ENCODE data around the gene LY6G5C. TPM values are rescaled to one million over a fixed set of nuclear protein-coding genes. Genes with fewer than 3 reads are reported as not detected.

Gene LY6G5C
- total RNA-seq, 4 donors from 2014 or later = 0.54 to 7.9 (median 0.83) TPM; not detected in 1

DNA sequence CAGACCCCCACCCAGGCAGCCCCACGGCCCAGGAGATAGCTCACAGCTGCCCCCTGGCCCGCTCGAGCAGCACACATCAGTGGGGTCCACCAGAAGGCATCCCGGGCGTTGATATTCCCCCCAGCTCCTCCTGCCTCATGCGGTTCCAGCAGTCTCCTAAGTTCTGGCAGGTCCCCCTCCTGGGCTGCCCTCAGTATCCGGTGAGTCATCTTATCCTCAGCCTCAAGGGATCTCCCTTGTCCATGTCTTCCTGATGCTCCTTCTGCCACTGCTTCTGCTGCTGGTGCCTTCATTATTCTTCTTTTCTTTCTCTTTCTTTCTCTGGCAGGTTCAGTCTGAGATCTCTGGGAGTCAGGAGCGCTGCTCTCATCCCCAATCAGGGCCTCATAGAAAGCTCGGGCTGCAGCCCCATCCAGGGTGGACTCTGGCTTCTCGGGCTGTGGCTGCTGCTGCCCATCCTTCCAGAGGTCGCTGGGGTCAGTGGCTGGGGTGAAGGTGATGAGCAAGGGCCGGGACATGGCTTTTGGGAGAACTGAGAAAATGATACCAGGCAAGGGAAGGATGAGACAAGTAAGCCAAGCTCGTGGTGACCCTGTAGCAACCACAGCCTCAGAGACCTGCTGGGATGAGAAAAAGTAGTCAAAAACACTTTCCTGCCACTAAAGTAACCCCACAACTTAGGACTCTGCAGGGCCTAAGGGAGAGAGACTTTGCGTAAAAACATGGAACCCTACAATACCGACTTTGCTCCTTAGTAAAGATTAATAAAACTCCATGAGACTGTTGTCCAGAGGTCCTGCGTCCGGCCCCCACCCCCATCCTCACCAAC lies 16.7 kb downstream of the LY6G5C start:
- peak overlapping the region; percentile 31 to 86 (median 52) for H3K4me3 ChIP-seq (replicated peaks in 1 of 3)
- H3K4me1 ChIP-seq = peaks cover 35 to 37% of the 10 kb centered on the region in 2 donors
- no peaks in the 10 kb centered on the region for H3K9me3 ChIP-seq
- H3K27me3 ChIP-seq = no peaks in the 10 kb centered on the region
- peaks cover 22 to 29% of the 10 kb centered on the region in 2 donors for H3K36me3 ChIP-seq
- DNase-seq = peak; percentile 8 to 18
- H3K27ac ChIP-seq = peak overlapping the region; percentile 66 to 92 (median 91)
- intact Hi-C loops (cut with DNase I) = no loop called here
- WGBS, 2 donors = 22 to 27% methylated on average over 17 of the region's 17 CpGs
- TF ChIP-seq, protein P1, sequence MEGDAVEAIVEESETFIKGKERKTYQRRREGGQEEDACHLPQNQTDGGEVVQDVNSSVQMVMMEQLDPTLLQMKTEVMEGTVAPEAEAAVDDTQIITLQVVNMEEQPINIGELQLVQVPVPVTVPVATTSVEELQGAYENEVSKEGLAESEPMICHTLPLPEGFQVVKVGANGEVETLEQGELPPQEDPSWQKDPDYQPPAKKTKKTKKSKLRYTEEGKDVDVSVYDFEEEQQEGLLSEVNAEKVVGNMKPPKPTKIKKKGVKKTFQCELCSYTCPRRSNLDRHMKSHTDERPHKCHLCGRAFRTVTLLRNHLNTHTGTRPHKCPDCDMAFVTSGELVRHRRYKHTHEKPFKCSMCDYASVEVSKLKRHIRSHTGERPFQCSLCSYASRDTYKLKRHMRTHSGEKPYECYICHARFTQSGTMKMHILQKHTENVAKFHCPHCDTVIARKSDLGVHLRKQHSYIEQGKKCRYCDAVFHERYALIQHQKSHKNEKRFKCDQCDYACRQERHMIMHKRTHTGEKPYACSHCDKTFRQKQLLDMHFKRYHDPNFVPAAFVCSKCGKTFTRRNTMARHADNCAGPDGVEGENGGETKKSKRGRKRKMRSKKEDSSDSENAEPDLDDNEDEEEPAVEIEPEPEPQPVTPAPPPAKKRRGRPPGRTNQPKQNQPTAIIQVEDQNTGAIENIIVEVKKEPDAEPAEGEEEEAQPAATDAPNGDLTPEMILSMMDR (IDR thresholded peaks at IDR 0.05) = no peak
- no peak for TF ChIP-seq POLR2A (IDR thresholded peaks at IDR 0.05)

DNA sequence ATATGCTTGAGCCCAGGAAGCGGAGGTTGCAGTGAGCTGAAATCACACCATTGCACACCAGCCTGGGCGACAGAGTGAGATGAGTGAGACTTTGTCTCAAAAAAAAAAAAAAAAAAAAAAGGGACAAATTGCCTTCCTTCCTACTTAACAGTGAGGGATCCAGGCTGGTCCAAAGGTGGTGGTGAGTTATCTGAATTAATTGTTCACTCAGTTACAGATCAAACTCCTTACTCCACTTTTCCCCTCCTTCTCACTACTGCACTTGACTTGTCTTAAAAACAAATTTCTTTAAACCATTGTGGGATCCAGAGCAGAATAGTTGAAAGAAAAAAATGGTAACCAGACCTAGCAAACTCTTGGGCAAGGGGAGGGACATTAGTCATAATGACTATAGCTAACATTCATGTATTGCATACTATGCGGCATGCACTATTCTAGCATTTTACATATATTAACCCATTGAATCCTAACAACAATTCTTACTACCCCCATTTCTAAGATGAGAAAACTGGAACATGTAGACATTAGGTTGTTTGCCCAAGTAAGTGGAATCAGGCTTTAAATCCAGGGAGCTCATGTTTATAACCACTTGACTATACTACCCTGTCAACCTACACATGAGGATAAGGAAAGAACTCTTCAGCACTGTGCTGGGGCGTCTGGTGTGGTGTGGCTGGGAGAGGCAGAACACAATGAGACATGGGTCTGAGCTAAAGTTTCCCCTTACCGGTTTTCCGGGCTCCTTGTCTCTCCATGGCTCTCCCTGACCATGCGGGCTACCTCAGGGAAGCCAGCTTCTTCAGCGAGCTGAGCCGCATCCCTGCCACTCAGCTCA lies 17.5 kb downstream of the LY6G5C start:
- Histone ChIP-seq H3K4me3 (replicated peaks in 1 of 3) (peak overlapping the region in 1 of 3 donors; percentile 86), H3K9me3 (no peaks in the 10 kb centered on the region), H3K36me3 (peaks cover 14 to 21% of the 10 kb centered on the region in 2 donors), H3K4me1 (peaks cover 43 to 46% of the 10 kb centered on the region in 2 donors), H3K27ac (peak overlapping the region; percentile 66 to 92 (median 91)), H3K27me3 (no peaks in the 10 kb centered on the region)
- WGBS, 2 donors = 70 to 76% methylated on average over 8 to 9 of the region's 9 CpGs
- intact Hi-C loops (cut with DNase I) = no loop called here
- no peak for TF ChIP-seq POLR2A (IDR thresholded peaks at IDR 0.05)
- TF ChIP-seq, protein P1 (IDR thresholded peaks at IDR 0.05) = no peak
- no peak for DNase-seq

DNA sequence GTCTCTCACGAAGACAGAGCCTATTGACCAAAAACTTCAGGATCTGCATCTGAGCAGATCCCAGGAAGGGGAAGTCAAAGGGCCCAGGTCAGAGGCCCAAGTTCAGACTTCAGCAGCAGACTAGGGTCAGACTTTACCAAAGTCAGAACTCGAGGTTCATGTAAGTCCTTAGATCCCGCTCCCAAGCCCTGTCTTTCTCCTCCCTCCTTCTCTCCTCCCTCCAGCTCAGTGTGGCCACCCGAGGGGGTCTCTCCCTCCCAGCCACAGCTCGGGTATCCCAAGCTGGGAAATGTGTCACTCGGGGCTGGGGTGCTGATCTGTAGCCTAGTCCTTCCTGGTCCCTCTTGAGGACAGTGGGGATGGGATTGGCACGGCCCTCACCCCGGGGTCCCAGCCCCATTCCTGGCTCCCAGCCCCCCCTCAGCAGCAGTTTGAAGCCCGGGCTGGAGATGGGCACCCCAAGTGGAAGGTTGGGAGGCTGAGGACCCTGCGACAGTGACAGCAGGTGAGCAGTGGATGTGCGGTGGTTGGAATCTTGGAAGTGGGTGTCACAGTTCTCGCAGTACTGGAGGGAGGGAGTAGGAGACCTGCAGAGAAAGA lies 18.6 kb downstream of the LY6G5C start:
- Histone ChIP-seq H3K36me3 (peaks cover 3 to 10% of the 10 kb centered on the region in 2 donors), H3K4me3 (replicated peaks in 1 of 3) (no peak overlapping the region), H3K4me1 (peaks cover 48 to 57% of the 10 kb centered on the region in 2 donors), H3K27ac (no peak overlapping the region), H3K9me3 (no peaks in the 10 kb centered on the region), H3K27me3 (no peaks in the 10 kb centered on the region)
- intact Hi-C loops (cut with DNase I) = no loop called here
- no peak for TF ChIP-seq POLR2A (IDR thresholded peaks at IDR 0.05)
- TF ChIP-seq, protein P1 (IDR thresholded peaks at IDR 0.05) = no peak
- WGBS, 2 donors = 93 to 97% methylated on average over 12 of the region's 12 CpGs
- DNase-seq = no peak

DNA sequence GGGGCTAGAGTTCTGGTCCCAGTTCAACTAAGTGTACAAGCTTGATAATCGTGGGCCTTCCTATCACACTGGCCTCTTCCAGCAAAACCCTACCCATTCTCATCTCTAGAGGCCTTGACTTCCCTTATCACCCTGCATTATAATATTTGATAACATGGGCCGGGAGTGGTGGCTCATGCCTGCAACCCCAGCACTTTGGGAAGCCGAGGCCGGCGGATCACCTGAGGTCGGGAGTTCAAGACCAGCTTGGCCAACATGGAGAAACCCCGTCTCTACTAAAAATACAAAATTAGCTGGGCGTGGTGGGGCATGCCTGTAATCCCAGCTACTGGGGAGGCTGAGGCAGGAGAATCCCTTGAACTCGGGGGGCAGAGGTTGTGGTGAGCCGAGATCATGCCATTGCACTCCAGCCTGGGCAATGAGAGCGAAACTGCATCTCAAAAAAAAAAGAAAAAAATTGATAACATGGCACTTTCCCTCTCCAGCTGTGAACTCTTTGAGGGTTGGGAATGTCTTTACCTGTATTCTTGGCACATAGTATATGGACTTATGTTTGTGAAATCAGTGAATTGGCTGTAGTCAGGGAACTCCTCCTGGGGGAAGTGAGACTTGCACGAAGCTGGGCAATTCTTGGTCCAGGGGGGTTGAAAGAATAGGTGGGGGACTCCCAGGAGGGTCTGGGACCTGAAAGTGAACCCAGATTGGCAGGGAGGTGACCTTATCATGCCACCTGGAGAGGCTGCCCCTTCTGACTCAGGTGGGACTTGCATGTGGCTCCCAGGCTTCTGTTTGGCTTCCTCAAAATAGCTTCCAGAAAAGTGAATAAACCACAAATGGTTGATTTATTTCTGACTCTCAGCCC lies 19.4 kb downstream of the LY6G5C start:
- TF ChIP-seq, protein P1 (IDR thresholded peaks at IDR 0.05) = no peak
- H3K4me1 ChIP-seq = peaks cover 41 to 51% of the 10 kb centered on the region in 2 donors
- no peak for DNase-seq
- H3K4me3 ChIP-seq (replicated peaks in 1 of 3) = no peak overlapping the region
- no peaks in the 10 kb centered on the region for H3K9me3 ChIP-seq
- peak overlapping the region in 2 of 3 donors; percentile 59 to 81 for H3K27ac ChIP-seq
- WGBS, 2 donors = 83 to 87% methylated on average over 12 of the region's 12 CpGs
- H3K27me3 ChIP-seq = no peaks in the 10 kb centered on the region
- intact Hi-C loops (cut with DNase I) = no loop called here
- peaks cover 0 to 6% of the 10 kb centered on the region in 2 donors for H3K36me3 ChIP-seq

Data from thyroid gland (tissue), 4 donors.